Ishikawa (cell line): ENCODE data around the gene PIM3.

ENCODE experiments used
- CEBPB ChIP-seq: IDR thresholded peaks from 2 replicates; pipeline ENCODE4 v1.6.1; 2012
- CREB1 ChIP-seq: IDR thresholded peaks from 2 replicates; pipeline ENCODE4 v1.6.1; 2012; ENCODE audit warnings: low read depth
- EGR1 ChIP-seq: IDR thresholded peaks from 2 replicates; pipeline ENCODE4 v1.6.1; 2012
- EP300 ChIP-seq: IDR thresholded peaks from 2 replicates; pipeline ENCODE4 v1.6.1; 2012; ENCODE audit warnings: borderline replicate concordance
- FOXM1 ChIP-seq: IDR thresholded peaks from 2 replicates; pipeline ENCODE4 v1.6.1; 2012; ENCODE audit warnings: low read depth, borderline replicate concordance
- MAX ChIP-seq: IDR thresholded peaks from 2 replicates; pipeline ENCODE4 v1.6.1; 2012
- NFIC ChIP-seq: IDR thresholded peaks from 2 replicates; pipeline ENCODE4 v1.6.1; 2012
- RAD21 ChIP-seq: IDR thresholded peaks from 2 replicates; pipeline ENCODE4 v1.6.1; 2012; ENCODE audit warnings: low read depth
- REST ChIP-seq: IDR thresholded peaks from 2 replicates; pipeline ENCODE4 v1.6.1; 2012; ENCODE audit warnings: low read depth, mild to moderate bottlenecking
- TAF1 ChIP-seq: IDR thresholded peaks from 2 replicates; pipeline ENCODE4 v1.6.1; 2012; ENCODE audit warnings: low read depth, mild to moderate bottlenecking
- TCF12 ChIP-seq: IDR thresholded peaks from 2 replicates; pipeline ENCODE4 v1.6.1; 2012; ENCODE audit warnings: low read depth
- TEAD4 ChIP-seq: IDR thresholded peaks from 2 replicates; pipeline ENCODE4 v1.6.1; 2012
- USF1 ChIP-seq: IDR thresholded peaks from 2 replicates; pipeline ENCODE4 v1.6.1; 2012
- YY1 ChIP-seq: IDR thresholded peaks from 2 replicates; pipeline ENCODE4 v1.6.1; 2012; ENCODE audit warnings: low read depth
- ZBTB7A ChIP-seq: IDR thresholded peaks from 2 replicates; pipeline ENCODE4 v1.6.1; 2012; ENCODE audit warnings: low read depth

Gene PIM3

GRCh38 chr22:49934160-49934890 lies 26.2 kb upstream of the PIM3 start:
- 0 out of 2 replicates have a peak, but pooled peaks have one; percentile 24 for TF ChIP-seq ZBTB7A
- TF ChIP-seq FOXM1 = no peak

- TF ChIP-seq ZBTB7A = no peak; the same call in 1 of the 2 replicates
- TF ChIP-seq MAX = no peak
- no peak for TF ChIP-seq TAF1
- TF ChIP-seq YY1 = no peak
- TF ChIP-seq FOXM1 = no peak
- TF ChIP-seq NFIC = no peak
- no peak for TF ChIP-seq TEAD4
- no peak for TF ChIP-seq EP300
These were observed 25.5 kb upstream of the PIM3 start for GRCh38 chr22:49934891-49935557.

- no peak for TF ChIP-seq MAX
- no peak for TF ChIP-seq TAF1
- TF ChIP-seq EP300 = no peak
- no peak for TF ChIP-seq CEBPB
- no peak for TF ChIP-seq ZBTB7A
- TF ChIP-seq NFIC = no peak
These were observed 25.0 kb upstream of the PIM3 start for GRCh38 chr22:49935561-49935960.

GRCh38 chr22:49936018-49936972 lies 24.3 kb upstream of the PIM3 start:
- TF ChIP-seq ZBTB7A = peak; percentile 95
- TF ChIP-seq EGR1 = peak; percentile 29; the same call in 1 of the 2 replicates
- TF ChIP-seq MAX = peak; percentile 22; the same call in 1 of the 2 replicates
- no peak for TF ChIP-seq TAF1
- TF ChIP-seq EP300 = no peak
- peak; percentile 16; the same call in 1 of the 2 replicates for TF ChIP-seq USF1
- TF ChIP-seq YY1 = no peak
- no peak for TF ChIP-seq TEAD4
- TF ChIP-seq CEBPB = no peak
- TF ChIP-seq TCF12 = no peak
- TF ChIP-seq RAD21 = no peak
- no peak for TF ChIP-seq REST
- no peak for TF ChIP-seq CREB1
- no peak for TF ChIP-seq NFIC

GRCh38 chr22:49936973-49937757 lies 23.4 kb upstream of the PIM3 start:
- no peak for TF ChIP-seq USF1
- TF ChIP-seq TAF1 = no peak
- no peak for TF ChIP-seq ZBTB7A
- no peak for TF ChIP-seq YY1
- no peak for TF ChIP-seq CREB1
- no peak for TF ChIP-seq MAX
- TF ChIP-seq EP300 = no peak
- no peak for TF ChIP-seq TEAD4
- TF ChIP-seq NFIC = no peak
- no peak for TF ChIP-seq EGR1
- no peak for TF ChIP-seq TCF12
- no peak for TF ChIP-seq CEBPB
- no peak for TF ChIP-seq REST
- TF ChIP-seq RAD21 = no peak
- TF ChIP-seq FOXM1 = no peak
